ENCODE results near the gene MADCAM1.

Gene MADCAM1

GRCh38 chr19:541699-542098, 45.4 kb downstream of the MADCAM1 start:
- no peak for TF ChIP-seq SIN3A (IDR thresholded peaks at IDR 0.05; ENCODE audit: borderline replicate concordance, insufficient read depth, low read length)
- no peak for TF ChIP-seq POLR2AphosphoS5 (IDR thresholded peaks at IDR 0.05; ENCODE audit: low read depth, low read length)
- TF ChIP-seq FOXP2 (optimal IDR thresholded peaks at IDR 0.05; ENCODE audit: borderline replicate concordance, extremely low read depth, extremely low read length, insufficient read depth): no peak
- no peak for TF ChIP-seq TAF1 (IDR thresholded peaks at IDR 0.05; ENCODE audit: borderline replicate concordance, insufficient read depth, low read length)
- no peak for TF ChIP-seq REST (IDR thresholded peaks at IDR 0.05; ENCODE audit: insufficient read depth in 1 of 2, low read depth in 2 of 2, low read length in 2 of 2)

GRCh38 chr19:542173-542866, 46.0 kb downstream of the MADCAM1 start:
- TF ChIP-seq FOXP2 (optimal IDR thresholded peaks at IDR 0.05; ENCODE audit: borderline replicate concordance, extremely low read depth, extremely low read length, insufficient read depth) (no peak), POLR2AphosphoS5 (IDR thresholded peaks at IDR 0.05; ENCODE audit: low read depth, low read length) (no peak), TAF1 (IDR thresholded peaks at IDR 0.05; ENCODE audit: borderline replicate concordance, insufficient read depth, low read length) (no peak), REST (IDR thresholded peaks at IDR 0.05; ENCODE audit: insufficient read depth in 1 of 2, low read depth in 2 of 2, low read length in 2 of 2) (no peak), SIN3A (IDR thresholded peaks at IDR 0.05; ENCODE audit: borderline replicate concordance, insufficient read depth, low read length) (no peak)

GRCh38 chr19:543910-544608, 47.8 kb downstream of the MADCAM1 start, which contains the start of gene GZMM:
TSS of gene GZMM (plus strand) at chr19:544053. CDS start at chr19:544072, 19 bp downstream.
- no peak for TF ChIP-seq REST (IDR thresholded peaks at IDR 0.05; ENCODE audit: insufficient read depth in 1 of 2, low read depth in 2 of 2, low read length in 2 of 2)
- no peak for TF ChIP-seq SIN3A (IDR thresholded peaks at IDR 0.05; ENCODE audit: borderline replicate concordance, insufficient read depth, low read length)
- TF ChIP-seq TAF1 (IDR thresholded peaks at IDR 0.05; ENCODE audit: borderline replicate concordance, insufficient read depth, low read length): no peak
- TF ChIP-seq FOXP2 (optimal IDR thresholded peaks at IDR 0.05; ENCODE audit: borderline replicate concordance, extremely low read depth, extremely low read length, insufficient read depth): no peak
- TF ChIP-seq POLR2AphosphoS5 (IDR thresholded peaks at IDR 0.05; ENCODE audit: low read depth, low read length): no peak

- TF ChIP-seq POLR2AphosphoS5 (IDR thresholded peaks at IDR 0.05; ENCODE audit: low read depth, low read length) (no peak), TAF1 (IDR thresholded peaks at IDR 0.05; ENCODE audit: borderline replicate concordance, insufficient read depth, low read length) (no peak), FOXP2 (optimal IDR thresholded peaks at IDR 0.05; ENCODE audit: borderline replicate concordance, extremely low read depth, extremely low read length, insufficient read depth) (no peak), SIN3A (IDR thresholded peaks at IDR 0.05; ENCODE audit: borderline replicate concordance, insufficient read depth, low read length) (no peak), REST (IDR thresholded peaks at IDR 0.05; ENCODE audit: insufficient read depth in 1 of 2, low read depth in 2 of 2, low read length in 2 of 2) (no peak)
Observed at GRCh38 chr19:547117-547516, 50.8 kb downstream of the MADCAM1 start.

All from PFSK-1 (cell line).